HEK293 (cell line): Measurements from ENCODE around the gene GTF3C1.

ENCODE experiments used
- CTCF ChIA-PET: fragments of 350-600 bp; formaldehyde crosslinking; extraction: SDS; loops from one replicate; lab custom pipeline; 2021; ENCODE audit warnings: antibody characterized with exemption; lab: Yijun Ruan, JAX
- POLR2A ChIA-PET: fragments of 300-600 bp; formaldehyde crosslinking; extraction: SDS; loops from one replicate; lab custom pipeline; 2020; ENCODE audit warnings: antibody characterized with exemption, inconsistent platforms; lab: Yijun Ruan, JAX
- H3K27ac ChIP-seq: fragments of 200-500 bp; sonication (Bioruptor generic); 2 replicates; pipeline ENCODE4 v1.5.1; 2014; ENCODE audit warnings: low read depth, low read length, control low read depth, inconsistent platforms; ENCODE audit errors: extremely low read depth
- H3K36me3 ChIP-seq, 2 experiments: fragments of 200-500 bp in 1 of 2; sonication (Bioruptor generic) in 1 of 2; 1 replicate in 1 of 2; 2 replicates in 1 of 2; pipeline ENCODE4 v1.5.1; 2014 to 2017; ENCODE audit warnings: inconsistent platforms in 2 of 2, low read length in 2 of 2; ENCODE audit not compliant: control insufficient read depth in 2 of 2, insufficient read depth in 1 of 2
- H3K4me1 ChIP-seq: fragments of 200-500 bp; sonication (Bioruptor generic); 2 replicates; pipeline ENCODE4 v1.5.1; 2014; ENCODE audit warnings: mild to moderate bottlenecking, low read length, inconsistent platforms; ENCODE audit not compliant: control insufficient read depth, insufficient read depth
- H3K4me3 ChIP-seq: 2 replicates; pipeline ENCODE4 v1.5.1; 2011; ENCODE audit warnings: low read depth, mild to moderate bottlenecking, control low read depth, low read length, moderate library complexity
- H3K9me3 ChIP-seq: fragments of 200-500 bp; sonication (Bioruptor generic); 2 replicates; pipeline ENCODE4 v1.5.1; 2014; ENCODE audit warnings: low read depth, low read length, inconsistent platforms; ENCODE audit not compliant: control insufficient read depth, insufficient read depth
- HOXA7 ChIP-seq: sonication (generic); formaldehyde crosslinking; IDR thresholded peaks from 2 replicates; pipeline ENCODE4 v1.8.1; 2022; ENCODE audit warnings: missing genetic modification reagents, borderline replicate concordance
- IKZF3 ChIP-seq: fragments of 450-650 bp; IDR thresholded peaks from 2 replicates; pipeline ENCODE4 v1.5.0; 2018; ENCODE audit warnings: missing biosample characterization, mild to moderate bottlenecking, missing genetic modification characterization, moderate library complexity
- KLF16 ChIP-seq: fragments of 450-650 bp; formaldehyde crosslinking; IDR thresholded peaks from 2 replicates; pipeline ENCODE4 v1.5.1; 2017; ENCODE audit warnings: missing biosample characterization, missing genetic modification characterization
- KLF8 ChIP-seq: fragments of 450-650 bp; formaldehyde crosslinking; IDR thresholded peaks from 2 replicates; pipeline ENCODE4 v1.5.1; 2016; ENCODE audit warnings: missing biosample characterization, missing genetic modification characterization
- MZF1 ChIP-seq: fragments of 450-650 bp; formaldehyde crosslinking; IDR thresholded peaks from 2 replicates; pipeline ENCODE4 v1.5.1; 2017; ENCODE audit warnings: missing biosample characterization, missing genetic modification characterization, borderline replicate concordance
- PATZ1 ChIP-seq: fragments of 450-650 bp; formaldehyde crosslinking; IDR thresholded peaks from 2 replicates; pipeline ENCODE4 v1.5.1; 2016; ENCODE audit warnings: missing biosample characterization, missing genetic modification characterization
- ZBTB1 ChIP-seq: fragments of 450-650 bp; formaldehyde crosslinking; IDR thresholded peaks from 2 replicates; pipeline ENCODE4 v1.5.1; 2016; ENCODE audit warnings: missing biosample characterization, missing genetic modification characterization
- ZFP41 ChIP-seq: fragments of 450-650 bp; formaldehyde crosslinking; IDR thresholded peaks from 2 replicates; pipeline ENCODE4 v1.5.1; 2016; ENCODE audit warnings: missing biosample characterization, missing genetic modification characterization, borderline replicate concordance
- ZNF10 ChIP-seq: fragments of 450-650 bp; formaldehyde crosslinking; IDR thresholded peaks from 2 replicates; pipeline ENCODE4 v1.5.1; 2017; ENCODE audit warnings: missing biosample characterization, missing genetic modification characterization
- ZNF138 ChIP-seq: fragments of 450-650 bp; formaldehyde crosslinking; IDR thresholded peaks from 2 replicates; pipeline ENCODE4 v1.5.1; 2016; ENCODE audit warnings: missing biosample characterization, missing genetic modification characterization, borderline replicate concordance
- ZNF140 ChIP-seq: fragments of 450-650 bp; formaldehyde crosslinking; IDR thresholded peaks from 2 replicates; pipeline ENCODE4 v1.5.1; 2016; ENCODE audit warnings: missing biosample characterization, missing genetic modification characterization
- ZNF248 ChIP-seq: fragments of 450-650 bp; formaldehyde crosslinking; IDR thresholded peaks from 2 replicates; pipeline ENCODE4 v1.5.1; 2017; ENCODE audit warnings: missing biosample characterization, missing genetic modification characterization
- ZNF266 ChIP-seq: fragments of 450-650 bp; formaldehyde crosslinking; IDR thresholded peaks from 2 replicates; pipeline ENCODE4 v1.5.1; 2016; ENCODE audit warnings: missing biosample characterization, missing genetic modification characterization, low read depth
- ZNF335 ChIP-seq: fragments of 450-650 bp; formaldehyde crosslinking; conservative IDR thresholded peaks from 2 replicates; pipeline ENCODE4 v1.5.1; 2016; ENCODE audit warnings: missing biosample characterization, missing genetic modification characterization
- ZNF416 ChIP-seq: fragments of 450-650 bp; formaldehyde crosslinking; IDR thresholded peaks from 2 replicates; pipeline ENCODE4 v1.5.1; 2016; ENCODE audit warnings: missing biosample characterization, missing genetic modification characterization
- ZNF449 ChIP-seq: fragments of 450-650 bp; formaldehyde crosslinking; IDR thresholded peaks from 2 replicates; pipeline ENCODE4 v1.5.1; 2017; ENCODE audit warnings: missing biosample characterization, mild to moderate bottlenecking, missing genetic modification characterization, moderate library complexity
- ZNF510 ChIP-seq: fragments of 450-650 bp; formaldehyde crosslinking; IDR thresholded peaks from 2 replicates; pipeline ENCODE4 v1.5.1; 2018; ENCODE audit warnings: mild to moderate bottlenecking, missing genetic modification characterization, missing biosample characterization; ENCODE audit not compliant: insufficient replicate concordance
- ZNF544 ChIP-seq: fragments of 450-650 bp; formaldehyde crosslinking; IDR thresholded peaks from 2 replicates; pipeline ENCODE4 v1.5.0; 2017; ENCODE audit warnings: missing biosample characterization, missing genetic modification characterization
- ZNF571 ChIP-seq: fragments of 450-650 bp; formaldehyde crosslinking; IDR thresholded peaks from 2 replicates; pipeline ENCODE4 v1.5.0; 2017; ENCODE audit warnings: missing biosample characterization, missing genetic modification characterization
- ZNF610 ChIP-seq: fragments of 450-650 bp; formaldehyde crosslinking; IDR thresholded peaks from 2 replicates; pipeline ENCODE4 v1.5.1; 2016; ENCODE audit warnings: missing biosample characterization, missing genetic modification characterization, borderline replicate concordance
- ZNF623 ChIP-seq: fragments of 450-650 bp; formaldehyde crosslinking; IDR thresholded peaks from 2 replicates; pipeline ENCODE4 v1.5.1; 2016; ENCODE audit warnings: missing biosample characterization, missing genetic modification characterization
- ZNF624 ChIP-seq: fragments of 450-650 bp; formaldehyde crosslinking; IDR thresholded peaks from 2 replicates; pipeline ENCODE4 v1.5.1; 2017; ENCODE audit warnings: missing biosample characterization, missing genetic modification characterization
- ZNF677 ChIP-seq: fragments of 450-650 bp; IDR thresholded peaks from 2 replicates; pipeline ENCODE4 v1.5.0; 2018; ENCODE audit warnings: missing biosample characterization, mild to moderate bottlenecking, missing genetic modification characterization, moderate library complexity
- ZNF785 ChIP-seq: fragments of 450-650 bp; formaldehyde crosslinking; IDR thresholded peaks from 2 replicates; pipeline ENCODE4 v1.5.1; 2016; ENCODE audit warnings: missing biosample characterization, missing genetic modification characterization
- ZSCAN18 ChIP-seq: fragments of 450-650 bp; formaldehyde crosslinking; IDR thresholded peaks from 2 replicates; pipeline ENCODE4 v1.5.1; 2016; ENCODE audit warnings: missing biosample characterization, missing genetic modification characterization

The GTF3C1 gene

GRCh38 chr16:27564224-27564623 lies 14.5 kb upstream of the GTF3C1 start:
- CTCF ChIA-PET, result interaction anchor here (0.6 kb wide), 1 partner anchor 385 kb away, joined by 4 read pairs; no protein-coding TSS in a partner anchor
- no peak for TF ChIP-seq ZNF544 (tag by site-specific recombination)
- TF ChIP-seq HOXA7 (CRISPR knock-in tag), result no peak
- TF ChIP-seq ZFP41 (tag by site-specific recombination), result no peak
- no peak for TF ChIP-seq KLF16 (tag by site-specific recombination)
- TF ChIP-seq ZNF266, result no peak
- TF ChIP-seq ZNF510 (tag by site-specific recombination), result no peak
- no peak for TF ChIP-seq IKZF3 (tag by site-specific recombination)
- no peak for TF ChIP-seq ZNF416 (tag by site-specific recombination)
- TF ChIP-seq, all 188 proteins: peak for 0

GRCh38 chr16:27561216-27561615 lies 11.5 kb upstream of the GTF3C1 start:
- no peaks in the 10 kb centered on the region for H3K4me1 ChIP-seq
- H3K4me3 ChIP-seq, result no peak overlapping the region
- TF ChIP-seq ZNF138 (tag by site-specific recombination), result no peak
- no peak for TF ChIP-seq ZSCAN18 (tag by site-specific recombination)
- TF ChIP-seq ZNF140 (tag by site-specific recombination), result no peak
- no peak for TF ChIP-seq ZNF623 (tag by site-specific recombination)
- no peak for TF ChIP-seq ZNF449 (tag by site-specific recombination)
- no peak for TF ChIP-seq PATZ1 (tag by site-specific recombination)
- no peak for TF ChIP-seq ZNF10
- no peak for TF ChIP-seq ZNF335 (tag by site-specific recombination)
- no peak for TF ChIP-seq ZNF571 (tag by site-specific recombination)
- no peak for TF ChIP-seq ZNF624 (tag by site-specific recombination)
- no peak for TF ChIP-seq KLF8 (tag by site-specific recombination)
- no peak for TF ChIP-seq MZF1 (tag by site-specific recombination)
- no peak for TF ChIP-seq ZNF544 (tag by site-specific recombination)
- TF ChIP-seq ZBTB1 (tag by site-specific recombination), result no peak
- TF ChIP-seq ZNF677 (tag by site-specific recombination), result no peak
- TF ChIP-seq ZNF610, result no peak
- TF ChIP-seq ZNF785 (tag by site-specific recombination), result no peak
- TF ChIP-seq ZNF248 (tag by site-specific recombination), result no peak
- CTCF ChIA-PET, result no interaction called here
- H3K27ac ChIP-seq, result no peak overlapping the region
- POLR2A ChIA-PET, result no interaction called here
- H3K36me3 ChIP-seq, result no peaks in the 10 kb centered on the region; a peak in 1 of 3 replicates
- H3K9me3 ChIP-seq, result no peaks in the 10 kb centered on the region

More at GRCh38 chr16:27564224-27564623, 14.5 kb upstream of the GTF3C1 start:
- no peak overlapping the region for H3K4me3 ChIP-seq
- POLR2A ChIA-PET, result interaction anchor here (1.6 kb wide), 1 partner anchor 14 kb away, joined by 6 read pairs; the partner anchor contains the start of genes GTF3C1 and KATNIP
- H3K36me3 ChIP-seq, result no peaks in the 10 kb centered on the region
- H3K9me3 ChIP-seq, result no peaks in the 10 kb centered on the region
- H3K4me1 ChIP-seq, result no peaks in the 10 kb centered on the region
- H3K27ac ChIP-seq, result no peak overlapping the region
